ENCODE data around the gene ZNF692.
"Not testable (repeated sequence)": the region's sequence is repeated elsewhere in the genome, so short reads cannot be mapped to it uniquely, and the experiment has no call there.

ZNF692 gene

DNA sequence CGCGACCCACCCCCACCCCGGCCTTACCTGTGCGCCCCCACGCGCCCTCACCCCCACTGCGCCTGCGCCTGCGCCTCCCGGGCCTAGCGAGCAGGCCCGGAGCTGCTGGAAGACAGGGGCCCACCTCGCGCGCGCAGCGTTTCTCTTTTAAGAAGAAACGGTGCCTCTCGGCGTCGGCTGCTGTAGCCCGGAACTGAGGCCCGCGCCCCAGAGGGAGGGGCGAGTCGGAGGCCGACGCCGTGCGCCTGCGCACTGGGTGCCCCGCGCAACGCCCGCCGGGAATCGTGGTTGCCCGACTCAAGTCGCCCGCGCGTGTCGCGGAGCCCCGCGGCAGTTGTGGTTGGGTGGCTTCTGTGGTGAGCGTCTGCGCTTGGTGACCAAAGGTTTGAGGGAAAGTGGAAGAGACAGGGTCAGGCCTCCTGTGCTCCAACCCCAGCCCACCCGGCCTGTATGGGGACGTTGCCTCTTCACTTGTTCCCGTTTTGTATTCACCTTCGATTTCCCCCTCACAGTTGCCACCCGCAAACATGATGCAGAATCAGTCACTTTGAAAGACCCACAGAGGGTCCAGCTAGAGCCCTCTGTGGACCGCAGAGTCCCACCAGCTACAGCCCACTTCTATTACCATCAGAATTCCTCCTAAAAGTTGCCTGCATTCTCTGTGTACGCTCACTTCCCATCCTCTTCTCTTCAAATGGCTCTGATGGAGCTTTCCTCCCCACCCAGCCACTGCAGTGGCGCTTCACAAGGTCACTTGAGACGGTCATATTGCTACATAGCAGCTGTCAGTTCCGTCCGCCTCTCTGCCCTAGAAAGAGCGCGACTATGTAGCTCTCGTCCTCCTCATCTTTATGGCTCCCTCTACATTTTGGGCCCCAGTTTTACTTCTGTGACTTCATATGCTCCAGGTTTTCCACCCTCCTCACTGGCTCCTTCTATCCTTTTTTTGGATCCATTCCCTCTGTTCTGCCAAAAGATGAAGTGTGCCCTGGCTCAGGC, at the start of gene ZNF692:
Gene ZNF692 (minus strand): TSS at position 195 of the 999 bp plus-strand sequence. CDS start 776 bp downstream, outside the sequence.
- DNase-seq = peak; percentile 98

DNA sequence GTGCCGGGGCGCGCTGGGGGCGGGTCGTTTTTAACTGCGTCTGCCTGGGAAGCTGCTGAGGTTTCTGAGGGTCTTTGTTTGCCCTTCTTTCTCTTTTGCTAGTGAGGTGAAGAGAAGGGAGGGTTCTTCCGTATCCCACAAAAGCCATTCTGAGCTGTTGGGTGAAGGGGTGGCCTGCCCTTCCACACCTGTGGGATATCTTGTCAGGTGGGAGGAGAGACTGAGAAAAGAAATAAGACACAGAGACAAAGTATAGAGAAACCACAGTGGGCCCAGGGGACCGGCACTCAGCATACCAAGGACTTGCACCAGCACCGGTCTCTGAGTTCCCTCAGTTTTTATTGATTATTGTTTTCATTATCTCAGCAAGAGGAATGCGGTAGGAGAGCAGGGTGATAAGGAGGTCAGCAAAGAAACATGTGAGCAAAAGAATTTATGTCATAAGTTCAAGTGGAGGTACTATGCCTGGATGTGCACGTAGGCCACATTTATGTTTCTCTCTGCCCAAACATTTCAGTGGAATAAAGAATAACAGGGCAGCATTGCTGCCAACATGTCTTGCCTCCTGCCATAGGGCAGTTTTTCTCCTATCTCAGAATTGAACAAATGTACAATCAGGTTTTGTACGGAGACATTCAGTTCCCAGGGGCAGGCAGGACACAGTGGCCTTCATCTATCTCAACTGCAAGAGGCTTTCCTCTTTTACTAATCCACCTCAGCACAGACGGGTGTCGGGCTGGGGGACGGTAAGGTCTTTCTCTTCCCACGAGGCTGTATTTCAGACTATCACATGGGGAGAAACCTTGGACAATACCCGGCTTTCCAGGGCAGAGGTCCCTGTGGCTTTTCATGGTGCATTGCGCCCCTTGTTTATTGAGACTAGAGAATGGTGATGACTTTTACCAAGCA, 48.1 kb upstream of the ZNF692 start:
- DNase-seq = no peak

GRCh38 chr1:248906009-248906752, 47.3 kb upstream of the ZNF692 start, which contains the start of gene PGBD2:
Gene PGBD2, plus strand, starts transcription at chr1:248906235. Its CDS starts 7,628 bp downstream, at chr1:248913863.
- DNase-seq = peak; percentile 92

GRCh38 chr1:248905662-248906008, 46.8 kb upstream of the ZNF692 start:
- DNase-seq = no peak

GRCh38 chr1:248904437-248905216, 45.7 kb upstream of the ZNF692 start:
- no peak for DNase-seq

DNA sequence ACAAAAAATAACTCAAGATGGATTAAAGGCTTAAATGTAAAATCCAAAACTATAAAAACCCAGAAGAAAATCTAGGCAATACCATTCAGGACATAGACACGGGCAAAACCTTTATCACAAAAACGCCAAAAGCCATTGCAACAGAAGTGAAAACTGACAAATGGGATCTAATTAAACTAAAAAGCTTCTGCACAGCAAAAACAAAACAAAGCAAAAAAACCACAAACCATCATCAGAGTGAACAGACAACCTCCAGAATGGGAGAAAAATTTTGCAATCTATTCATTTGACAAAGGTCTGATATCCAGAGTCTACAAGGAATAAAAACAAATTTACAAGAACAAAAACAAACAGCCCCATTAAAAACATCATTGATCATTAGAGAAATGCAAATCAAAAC, 42.7 kb upstream of the ZNF692 start:
- no peak for DNase-seq

DNA sequence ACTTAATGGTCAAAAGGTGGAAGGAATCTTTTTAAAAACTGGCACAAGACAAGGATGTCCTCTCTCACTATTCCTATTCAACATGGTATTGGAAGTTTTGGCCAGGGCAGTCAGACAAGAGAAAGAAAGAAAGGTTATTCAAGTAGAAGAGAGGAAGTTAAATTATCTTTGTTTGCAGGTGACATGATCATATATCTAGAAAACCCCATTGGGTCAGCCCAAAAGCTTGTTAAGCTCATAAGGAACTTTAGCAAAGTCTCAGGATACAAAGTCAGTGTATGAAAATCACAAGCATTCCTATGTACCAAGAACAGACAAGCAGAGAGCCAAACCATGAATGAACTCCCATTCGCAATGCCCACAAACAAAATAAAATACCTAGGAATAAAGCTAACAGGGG, 41.8 kb upstream of the ZNF692 start:
- DNase-seq = no peak

DNA sequence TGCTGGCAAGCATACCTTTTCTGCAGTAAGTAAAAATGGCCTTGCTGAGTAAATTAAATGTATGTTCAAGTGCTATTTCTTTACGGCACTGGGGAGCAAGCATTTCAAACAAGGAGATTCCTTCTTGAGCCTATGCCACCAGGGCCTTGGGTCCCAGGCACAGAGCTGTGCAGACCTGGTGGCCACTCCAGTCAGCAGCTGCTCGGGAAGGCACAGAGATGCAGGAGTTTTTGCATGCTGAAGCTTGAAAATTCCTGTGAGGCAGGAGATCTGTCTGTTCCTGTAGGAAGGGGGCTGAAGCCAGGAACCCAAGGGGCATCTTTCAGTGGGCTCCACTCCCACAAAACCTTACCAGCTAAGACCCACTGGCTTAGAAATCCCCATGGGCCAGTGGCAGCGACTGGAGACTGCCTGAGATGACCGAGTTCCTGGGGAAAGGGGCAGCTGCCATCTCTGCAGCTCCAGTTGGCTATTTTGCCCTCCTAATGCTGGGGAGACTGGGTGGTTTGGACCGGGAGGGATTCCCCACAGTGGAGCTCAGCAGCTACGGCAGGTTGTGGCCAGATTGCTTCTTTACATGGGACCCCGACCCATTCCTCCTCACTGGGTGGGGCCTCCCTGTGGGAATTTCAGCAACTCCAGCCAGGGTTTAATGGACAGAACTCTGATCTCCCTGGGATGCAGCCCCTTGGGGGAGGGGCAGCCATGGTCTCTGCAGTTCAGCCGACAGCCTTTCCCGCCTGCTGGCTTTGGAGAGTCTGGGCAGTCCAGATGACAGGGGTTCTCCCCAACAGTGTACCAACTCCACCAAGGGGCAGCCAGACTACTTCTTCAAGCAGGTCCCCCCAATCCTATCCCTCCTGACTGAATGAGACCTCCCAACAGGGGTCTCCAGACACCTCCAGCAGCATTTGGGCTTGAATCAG, 38.8 kb upstream of the ZNF692 start:
- DNase-seq = no peak

GRCh38 chr1:248894837-248895236, 36.0 kb upstream of the ZNF692 start:
- no peak for DNase-seq

- no peak for DNase-seq
Observed at GRCh38 chr1:248892590-248892989, 33.7 kb upstream of the ZNF692 start.

- DNase-seq = no peak
Observed at GRCh38 chr1:248891758-248892157, 32.9 kb upstream of the ZNF692 start.

DNA sequence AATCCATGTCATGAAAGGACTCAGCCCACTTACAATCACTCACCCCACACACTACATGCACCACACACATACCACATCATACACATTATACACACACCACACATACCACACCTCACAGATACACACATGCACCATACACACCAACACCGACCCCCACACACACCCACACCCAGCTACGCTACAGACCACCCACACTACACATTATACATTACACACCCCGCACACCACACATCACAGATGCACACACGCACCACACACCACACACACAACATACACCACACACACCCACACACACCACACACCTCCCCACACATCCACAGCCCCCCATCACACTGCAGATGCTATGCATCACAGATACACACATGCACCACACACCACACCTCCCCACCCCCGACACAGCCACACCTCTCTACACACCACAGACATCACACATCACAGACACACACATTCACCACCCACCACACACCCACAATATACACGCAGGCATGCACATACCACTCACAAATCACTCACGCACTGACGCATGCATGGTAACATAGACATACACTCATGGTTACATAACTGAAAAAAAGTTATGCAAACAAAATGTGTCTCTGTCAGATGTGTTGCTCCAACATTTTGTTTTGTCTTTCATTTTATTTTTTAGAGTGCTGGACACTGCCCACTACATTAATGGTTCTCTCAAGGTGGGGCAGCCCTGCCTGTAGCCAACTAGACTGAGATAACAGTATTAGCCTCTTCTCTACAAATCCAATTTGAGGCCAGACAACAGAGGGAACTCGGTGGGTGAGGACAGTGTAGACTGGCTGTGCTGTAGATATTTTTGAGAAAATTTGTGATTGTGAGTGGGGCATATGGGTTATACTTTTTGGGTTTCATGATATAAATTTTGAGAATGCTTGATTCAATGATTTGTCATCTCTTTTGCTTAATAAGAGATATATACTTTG, 31.9 kb upstream of the ZNF692 start:
- no peak for DNase-seq

DNA sequence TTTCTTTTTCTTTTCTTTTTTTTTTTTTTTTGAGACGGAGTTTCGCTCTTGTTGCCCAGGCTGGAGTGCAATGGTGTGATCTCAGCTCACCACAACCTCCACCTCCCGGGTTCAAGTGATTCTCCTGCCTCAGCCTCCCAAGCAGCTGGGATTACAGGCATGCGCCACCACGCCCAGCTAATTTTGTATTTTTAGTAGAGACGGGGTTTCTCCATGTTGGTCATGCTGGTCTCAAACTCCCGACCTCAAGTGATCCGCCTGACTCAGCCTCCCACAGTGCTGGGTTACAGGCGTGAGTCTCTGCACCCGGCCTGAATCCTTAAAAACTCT, 31.0 kb upstream of the ZNF692 start:
- not testable (repeated sequence) for DNase-seq

- no peak for DNase-seq
Observed at GRCh38 chr1:248886237-248886895, 27.5 kb upstream of the ZNF692 start.

GRCh38 chr1:248885646-248886045, 26.8 kb upstream of the ZNF692 start:
- DNase-seq = no peak

- DNase-seq = peak; percentile 4
Observed at GRCh38 chr1:248884632-248885295, 25.9 kb upstream of the ZNF692 start.

- DNase-seq = not testable (repeated sequence)
Observed at GRCh38 chr1:248882427-248882826, 23.5 kb upstream of the ZNF692 start.

GRCh38 chr1:248881261-248881660, 22.4 kb upstream of the ZNF692 start:
- no peak for DNase-seq

Measured in NCI-H1694 treated with DMSO at 0.1 percent for 48 hours (cell line).